Vagina (tissue), 2 donors: Measurements from ENCODE around the gene MARCKS. TPM values are rescaled to one million over a fixed set of nuclear protein-coding genes. Genes with fewer than 3 reads are reported as not detected.

Source experiments
- DNase-seq, 2 donors: peaks; one replicate each; pipeline ENCODE4 v3.0.0-alpha.2; 2017; ENCODE audit errors: extremely low spot score in 2 of 2
- H3K27ac ChIP-seq: fragments of 200-600 bp; sonication (generic); one replicate; pipeline ENCODE4 v1.5.1; 2019
- H3K27me3 ChIP-seq: fragments of 200-600 bp; sonication (generic); one replicate; pipeline ENCODE4 v1.5.1; 2019
- H3K36me3 ChIP-seq, 2 donors: fragments of 200-600 bp; sonication (generic); one replicate each; pipeline ENCODE4 v1.5.1; 2017 to 2019
- H3K4me1 ChIP-seq: fragments of 200-600 bp; sonication (generic); one replicate; pipeline ENCODE4 v1.5.1; 2019
- H3K4me3 ChIP-seq, 2 donors: fragments of 200-600 bp; sonication (generic); 1 replicate in 1 of 2; 2 replicates in 1 of 2; pipeline ENCODE4 v1.5.1; 2016 to 2019
- H3K9me3 ChIP-seq: fragments of 200-600 bp; sonication (generic); one replicate; pipeline ENCODE4 v1.5.1; 2019
- POLR2A ChIP-seq, 2 donors: fragments of 450-650 bp; IDR thresholded peaks; one replicate each; pipeline ENCODE4 v1.6.1; 2017; ENCODE audit warnings: antibody characterized with exemption in 2 of 2, mild to moderate bottlenecking in 2 of 2, moderate library complexity in 2 of 2
- POLR2AphosphoS5 ChIP-seq, 2 donors: sonication (generic); formaldehyde crosslinking; IDR thresholded peaks; one replicate each; pipeline ENCODE4 v1.9.0; 2017; ENCODE audit warnings: antibody characterized with exemption in 2 of 2, mild to moderate bottlenecking in 2 of 2, low read depth in 1 of 2; ENCODE audit not compliant: insufficient read depth in 1 of 2
- intact Hi-C: fragments of 100-400 bp; cut with DNase I; formaldehyde crosslinking; loops from one replicate; pipeline ENCODE4 v1.15.1; 2023
- total RNA-seq: library from RNA; depleted of rRNA; stranded (reverse); fragments of >200 nt; gene quantifications from one replicate; pipeline ENCODE4 v1.2.3, GENCODE V29; 2016
- TF ChIP-seq, protein P1 (sequence below), 3 experiments: fragments of 450-650 bp in 2 of 3; fragments of 200-600 bp in 1 of 3; sonication (generic) in 1 of 3; IDR thresholded peaks; one replicate each; pipeline ENCODE4 v1.5.1; 2017 to 2019; ENCODE audit warnings: antibody characterized with exemption in 3 of 3, mild to moderate bottlenecking in 2 of 3, moderate library complexity in 2 of 3

Gene MARCKS
- total RNA-seq, 1 donor from 2014 or later: 46.4 TPM

DNA sequence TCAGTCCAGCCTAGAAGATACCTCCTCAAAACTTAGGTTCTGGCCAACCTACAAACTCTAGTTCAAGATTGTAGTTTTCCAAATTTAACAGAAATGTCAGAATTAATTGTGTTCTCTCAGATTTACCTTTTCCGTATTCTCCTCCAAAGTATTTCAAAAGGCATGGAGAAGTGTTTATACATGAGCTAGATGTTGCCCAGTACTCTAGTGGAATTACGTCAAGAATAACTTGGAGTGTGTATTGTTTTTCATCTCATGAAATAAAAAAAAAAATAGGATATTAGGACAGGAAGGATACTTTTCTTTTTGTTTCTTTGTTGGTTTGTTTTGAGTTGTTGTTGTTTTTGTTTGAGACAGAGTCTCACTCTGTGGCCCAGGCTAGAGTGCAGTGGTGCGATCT, 32.3 kb upstream of the MARCKS start:
- TF ChIP-seq POLR2AphosphoS5 (IDR thresholded peaks at IDR 0.05; ENCODE audit: insufficient read depth in 1 of 2, low read depth in 1 of 2): no peak
- TF ChIP-seq POLR2A (IDR thresholded peaks at IDR 0.05): no peak
- TF ChIP-seq, protein P1, sequence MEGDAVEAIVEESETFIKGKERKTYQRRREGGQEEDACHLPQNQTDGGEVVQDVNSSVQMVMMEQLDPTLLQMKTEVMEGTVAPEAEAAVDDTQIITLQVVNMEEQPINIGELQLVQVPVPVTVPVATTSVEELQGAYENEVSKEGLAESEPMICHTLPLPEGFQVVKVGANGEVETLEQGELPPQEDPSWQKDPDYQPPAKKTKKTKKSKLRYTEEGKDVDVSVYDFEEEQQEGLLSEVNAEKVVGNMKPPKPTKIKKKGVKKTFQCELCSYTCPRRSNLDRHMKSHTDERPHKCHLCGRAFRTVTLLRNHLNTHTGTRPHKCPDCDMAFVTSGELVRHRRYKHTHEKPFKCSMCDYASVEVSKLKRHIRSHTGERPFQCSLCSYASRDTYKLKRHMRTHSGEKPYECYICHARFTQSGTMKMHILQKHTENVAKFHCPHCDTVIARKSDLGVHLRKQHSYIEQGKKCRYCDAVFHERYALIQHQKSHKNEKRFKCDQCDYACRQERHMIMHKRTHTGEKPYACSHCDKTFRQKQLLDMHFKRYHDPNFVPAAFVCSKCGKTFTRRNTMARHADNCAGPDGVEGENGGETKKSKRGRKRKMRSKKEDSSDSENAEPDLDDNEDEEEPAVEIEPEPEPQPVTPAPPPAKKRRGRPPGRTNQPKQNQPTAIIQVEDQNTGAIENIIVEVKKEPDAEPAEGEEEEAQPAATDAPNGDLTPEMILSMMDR (IDR thresholded peaks at IDR 0.05): no peak
- intact Hi-C loops: no loop called here
- Histone ChIP-seq H3K27ac (no peak overlapping the region), H3K36me3 (no peaks in the 10 kb centered on the region), H3K9me3 (no peaks in the 10 kb centered on the region), H3K4me1 (peaks cover 12% of the 10 kb centered on the region), H3K27me3 (no peaks in the 10 kb centered on the region), H3K4me3 (no peak overlapping the region)
- no peak for DNase-seq

GRCh38 chr6:113825781-113826180, 31.4 kb upstream of the MARCKS start:
- TF ChIP-seq POLR2A (IDR thresholded peaks at IDR 0.05) (no peak), POLR2AphosphoS5 (IDR thresholded peaks at IDR 0.05; ENCODE audit: insufficient read depth in 1 of 2, low read depth in 1 of 2) (no peak)
- TF ChIP-seq, protein P1 (IDR thresholded peaks at IDR 0.05): no peak
- no peak for DNase-seq
- Histone ChIP-seq H3K36me3 (no peaks in the 10 kb centered on the region), H3K27me3 (no peaks in the 10 kb centered on the region), H3K27ac (peak overlapping the region; percentile 57), H3K4me1 (peaks cover 12% of the 10 kb centered on the region), H3K4me3 (no peak overlapping the region), H3K9me3 (no peaks in the 10 kb centered on the region)
- intact Hi-C loops: no loop called here

DNA sequence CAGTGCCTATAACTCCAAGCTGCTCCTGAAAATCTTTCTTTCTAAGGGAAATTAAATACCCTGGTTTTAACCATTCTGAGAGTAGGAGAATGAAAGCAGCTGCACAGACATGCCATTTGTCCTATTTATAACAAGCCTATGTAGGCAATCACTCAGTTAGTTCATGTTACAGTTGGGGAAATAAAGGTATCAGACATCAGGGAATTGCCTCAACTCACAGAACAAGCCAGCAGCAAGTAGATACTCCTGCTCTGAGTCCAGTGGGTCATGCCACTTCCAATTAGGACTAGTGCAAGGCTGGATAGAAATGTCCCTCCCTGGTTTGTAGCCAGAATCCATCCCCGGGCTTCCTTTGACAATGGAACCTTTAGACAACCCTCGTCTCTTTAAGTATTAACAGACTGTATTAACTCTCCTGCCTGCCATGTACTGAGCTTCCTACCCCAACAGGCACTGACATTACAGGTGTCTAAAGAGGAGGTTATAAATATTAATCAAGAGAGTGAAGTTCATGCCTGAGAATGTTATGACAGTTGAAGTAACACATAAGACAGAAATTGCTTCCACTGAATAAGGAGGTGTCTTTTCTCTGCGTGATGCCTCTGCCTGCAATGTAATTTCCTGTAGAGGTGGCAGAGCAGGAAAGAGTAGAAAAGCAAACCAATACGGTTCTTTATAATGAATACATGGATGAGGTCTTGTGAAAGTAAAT, 28.0 kb upstream of the MARCKS start:
- no peak overlapping the region for H3K27ac ChIP-seq
- H3K9me3 ChIP-seq: no peaks in the 10 kb centered on the region
- H3K4me3 ChIP-seq: no peak overlapping the region
- no peak for TF ChIP-seq POLR2AphosphoS5 (IDR thresholded peaks at IDR 0.05; ENCODE audit: insufficient read depth in 1 of 2, low read depth in 1 of 2)
- TF ChIP-seq, protein P1 (IDR thresholded peaks at IDR 0.05): no peak
- TF ChIP-seq POLR2A (IDR thresholded peaks at IDR 0.05): no peak
- DNase-seq: no peak
- H3K27me3 ChIP-seq: no peaks in the 10 kb centered on the region
- intact Hi-C loops: no loop called here
- peaks cover 12% of the 10 kb centered on the region for H3K4me1 ChIP-seq
- no peaks in the 10 kb centered on the region for H3K36me3 ChIP-seq

GRCh38 chr6:113829696-113830045, 27.5 kb upstream of the MARCKS start:
- H3K9me3 ChIP-seq: no peaks in the 10 kb centered on the region
- no peak overlapping the region for H3K4me3 ChIP-seq
- H3K4me1 ChIP-seq: peaks cover 12% of the 10 kb centered on the region
- intact Hi-C loops: no loop called here
- no peak overlapping the region for H3K27ac ChIP-seq
- H3K36me3 ChIP-seq: no peaks in the 10 kb centered on the region
- H3K27me3 ChIP-seq: no peaks in the 10 kb centered on the region
- TF ChIP-seq, protein P1 (IDR thresholded peaks at IDR 0.05): no peak
- TF ChIP-seq POLR2A (IDR thresholded peaks at IDR 0.05): no peak
- TF ChIP-seq POLR2AphosphoS5 (IDR thresholded peaks at IDR 0.05; ENCODE audit: insufficient read depth in 1 of 2, low read depth in 1 of 2): no peak
- DNase-seq: no peak

- no peak for DNase-seq
- Histone ChIP-seq H3K36me3 (no peaks in the 10 kb centered on the region), H3K9me3 (no peaks in the 10 kb centered on the region), H3K27ac (no peak overlapping the region), H3K4me1 (peaks cover 10% of the 10 kb centered on the region), H3K4me3 (no peak overlapping the region), H3K27me3 (no peaks in the 10 kb centered on the region)
- TF ChIP-seq, protein P1 (IDR thresholded peaks at IDR 0.05): no peak
- TF ChIP-seq POLR2AphosphoS5 (IDR thresholded peaks at IDR 0.05; ENCODE audit: insufficient read depth in 1 of 2, low read depth in 1 of 2): no peak
- TF ChIP-seq POLR2A (IDR thresholded peaks at IDR 0.05): no peak
- intact Hi-C loops: no loop called here
Measured at GRCh38 chr6:113830140-113830539, 27.0 kb upstream of the MARCKS start.
